ENCODE data around the gene DMD. TPM values are rescaled to one million over a fixed set of nuclear protein-coding genes. Genes with fewer than 3 reads are reported as not detected.

The DMD gene
- total and polyA plus RNA-seq, 9 donors: 14.0 to 70.5 (median 37.6) TPM

- Histone ChIP-seq H3K4me3 (no peak overlapping the region), H3K36me3 (no peaks in the 10 kb centered on the region), H3K27me3 (no peaks in the 10 kb centered on the region), H3K9me3 (no peaks in the 10 kb centered on the region), H3K27ac (no peak overlapping the region), H3K4me1 (ENCODE audit: insufficient read depth) (no peaks in the 10 kb centered on the region)
- intact Hi-C loops (cut with DNase I): no loop called here
- WGBS, 3 donors: 63 to 67% (median 65%) methylated on average over 4 of the region's 4 CpGs
- no peak for TF ChIP-seq EP300 (IDR thresholded peaks at IDR 0.05)
- TF ChIP-seq CTCF (IDR thresholded peaks at IDR 0.05): no peak
- TF ChIP-seq POLR2A (IDR thresholded peaks at IDR 0.05): no peak
- DNase-seq: no peak
Observed at GRCh38 chrX:32599156-32599555, 612.2 kb downstream of the DMD start.

- Histone ChIP-seq H3K36me3 (no peaks in the 10 kb centered on the region), H3K27ac (no peak overlapping the region), H3K4me3 (no peak overlapping the region), H3K4me1 (ENCODE audit: insufficient read depth) (no peaks in the 10 kb centered on the region), H3K27me3 (no peaks in the 10 kb centered on the region), H3K9me3 (no peaks in the 10 kb centered on the region)
- DNase-seq: no peak
- 74 to 84% (median 83%) methylated on average over 4 of the region's 4 CpGs for WGBS, 3 donors
- TF ChIP-seq POLR2A (IDR thresholded peaks at IDR 0.05) (no peak), EP300 (IDR thresholded peaks at IDR 0.05) (no peak), CTCF (IDR thresholded peaks at IDR 0.05) (no peak)
- intact Hi-C loops (cut with DNase I): no loop called here
Observed at GRCh38 chrX:32598707-32599106, 612.6 kb downstream of the DMD start.

- H3K4me1 ChIP-seq (ENCODE audit: insufficient read depth): no peaks in the 10 kb centered on the region
- no peaks in the 10 kb centered on the region for H3K9me3 ChIP-seq
- intact Hi-C loops (cut with DNase I): no loop called here
- no peak for DNase-seq
- no peak overlapping the region for H3K4me3 ChIP-seq
- TF ChIP-seq EP300 (IDR thresholded peaks at IDR 0.05) (no peak), CTCF (IDR thresholded peaks at IDR 0.05) (no peak), POLR2A (IDR thresholded peaks at IDR 0.05) (no peak)
- no peaks in the 10 kb centered on the region for H3K36me3 ChIP-seq
- no peak overlapping the region for H3K27ac ChIP-seq
- WGBS, 3 donors: 67 to 80% (median 79%) methylated on average over 4 of the region's 4 CpGs
- no peaks in the 10 kb centered on the region for H3K27me3 ChIP-seq
Observed at GRCh38 chrX:32597777-32598176, 613.6 kb downstream of the DMD start.

GRCh38 chrX:32592786-32593185 is 618.6 kb downstream of the DMD start:
- WGBS, 3 donors: 84 to 90% (median 89%) methylated on average over 7 of the region's 7 CpGs
- H3K27ac ChIP-seq: no peak overlapping the region
- H3K9me3 ChIP-seq: no peaks in the 10 kb centered on the region
- no peak overlapping the region for H3K4me3 ChIP-seq
- no peaks in the 10 kb centered on the region for H3K4me1 ChIP-seq (ENCODE audit: insufficient read depth)
- H3K27me3 ChIP-seq: no peaks in the 10 kb centered on the region
- intact Hi-C loops (cut with DNase I): no loop called here
- DNase-seq: no peak
- TF ChIP-seq CTCF (IDR thresholded peaks at IDR 0.05) (no peak), EP300 (IDR thresholded peaks at IDR 0.05) (no peak)
- H3K36me3 ChIP-seq: no peaks in the 10 kb centered on the region

GRCh38 chrX:32591589-32591988 is 619.8 kb downstream of the DMD start:
- 87 to 90% (median 90%) methylated on average over 10 of the region's 10 CpGs for WGBS, 3 donors
- H3K4me1 ChIP-seq (ENCODE audit: insufficient read depth): no peaks in the 10 kb centered on the region
- intact Hi-C loops (cut with DNase I): no loop called here
- H3K4me3 ChIP-seq: no peak overlapping the region
- H3K27me3 ChIP-seq: no peaks in the 10 kb centered on the region
- H3K36me3 ChIP-seq: no peaks in the 10 kb centered on the region
- H3K9me3 ChIP-seq: no peaks in the 10 kb centered on the region
- DNase-seq: no peak
- no peak for TF ChIP-seq EP300 (IDR thresholded peaks at IDR 0.05)
- no peak for TF ChIP-seq CTCF (IDR thresholded peaks at IDR 0.05)
- no peak overlapping the region for H3K27ac ChIP-seq

All from ovary (tissue), 9 donors.